Measurements from ENCODE around the gene RTL10.

- TF ChIP-seq CTCF (IDR thresholded peaks at IDR 0.05; ENCODE audit: poor library complexity, severe bottlenecking), result no peak
- no peak for TF ChIP-seq MXI1 (conservative IDR thresholded peaks at IDR 0.05; ENCODE audit: poor library complexity, severe bottlenecking)
- TF ChIP-seq SMC3 (conservative IDR thresholded peaks at IDR 0.05; ENCODE audit: poor library complexity), result no peak
- TF ChIP-seq REST (IDR thresholded peaks at IDR 0.05; ENCODE audit: borderline replicate concordance), result no peak
- no peak for TF ChIP-seq TAF1 (IDR thresholded peaks at IDR 0.05; ENCODE audit: low read depth)
- no peak for TF ChIP-seq RAD21 (conservative IDR thresholded peaks at IDR 0.05)
- no peak for TF ChIP-seq POLR2AphosphoS5 (IDR thresholded peaks at IDR 0.05)
- no peak for TF ChIP-seq EZH2 (IDR thresholded peaks at IDR 0.05; ENCODE audit: borderline replicate concordance, insufficient read depth, low read length, poor library complexity, severe bottlenecking)
Measured at GRCh38 chr22:19897726-19898125, 43.1 kb upstream of the RTL10 start.
